ENCODE measurements around the gene CEP55. TPM values are rescaled to one million over a fixed set of nuclear protein-coding genes. Genes with fewer than 3 reads are reported as not detected.

The CEP55 gene
- total RNA-seq (ENCODE audit: unreplicated experiment) = 6.0 TPM
- long read RNA-seq = 0 reads

- peak within 1 kb of the TSS; percentile 96 for H3K27ac Mint-ChIP-seq (ENCODE audit: unreplicated experiment)
- peak within 1 kb of the TSS; percentile 98 for H3K4me3 Mint-ChIP-seq (ENCODE audit: unreplicated experiment)
- peaks cover 4% of the 10 kb centered on the region for H3K4me1 Mint-ChIP-seq (ENCODE audit: low read depth, unreplicated experiment)
- H3K36me3 Mint-ChIP-seq (ENCODE audit: unreplicated experiment) = no peaks in the 10 kb centered on the region
- peaks cover 3% of the 10 kb centered on the region for H3K9me3 Mint-ChIP-seq (ENCODE audit: unreplicated experiment)
- peak; percentile 98 for DNase-seq
- H3K27me3 Mint-ChIP-seq (ENCODE audit: unreplicated experiment) = no peaks in the 10 kb centered on the region
- no peak for TF ChIP-seq CTCF (IDR thresholded peaks at IDR 0.05; ENCODE audit: partially characterized antibody, unreplicated experiment)
These were observed at the start of gene CEP55 for GRCh38 chr10:93496322-93497041. TSS of gene CEP55 (plus strand) at chr10:93496612. CDS start at chr10:93500052, 3,440 bp downstream.

- H3K4me3 Mint-ChIP-seq (ENCODE audit: unreplicated experiment) = no peak overlapping the region
- H3K4me1 Mint-ChIP-seq (ENCODE audit: low read depth, unreplicated experiment) = peaks cover 9% of the 10 kb centered on the region
- no peaks in the 10 kb centered on the region for H3K9me3 Mint-ChIP-seq (ENCODE audit: unreplicated experiment)
- no peak overlapping the region for H3K27ac Mint-ChIP-seq (ENCODE audit: unreplicated experiment)
- TF ChIP-seq CTCF (IDR thresholded peaks at IDR 0.05; ENCODE audit: partially characterized antibody, unreplicated experiment) = no peak
- H3K36me3 Mint-ChIP-seq (ENCODE audit: unreplicated experiment) = no peaks in the 10 kb centered on the region
- DNase-seq = no peak
- H3K27me3 Mint-ChIP-seq (ENCODE audit: unreplicated experiment) = no peaks in the 10 kb centered on the region
These were observed 49.4 kb upstream of the CEP55 start for GRCh38 chr10:93447019-93447418.

GRCh38 chr10:93447970-93448369 lies 48.4 kb upstream of the CEP55 start:
- Mint-ChIP-seq H3K9me3 (ENCODE audit: unreplicated experiment) (no peaks in the 10 kb centered on the region), H3K36me3 (ENCODE audit: unreplicated experiment) (no peaks in the 10 kb centered on the region), H3K27me3 (ENCODE audit: unreplicated experiment) (no peaks in the 10 kb centered on the region), H3K4me1 (ENCODE audit: low read depth, unreplicated experiment) (peaks cover 9% of the 10 kb centered on the region), H3K27ac (ENCODE audit: unreplicated experiment) (no peak overlapping the region), H3K4me3 (ENCODE audit: unreplicated experiment) (no peak overlapping the region)
- no peak for TF ChIP-seq CTCF (IDR thresholded peaks at IDR 0.05; ENCODE audit: partially characterized antibody, unreplicated experiment)
- no peak for DNase-seq

GRCh38 chr10:93451244-93451947 lies 45.0 kb upstream of the CEP55 start:
- DNase-seq = no peak
- H3K36me3 Mint-ChIP-seq (ENCODE audit: unreplicated experiment) = no peaks in the 10 kb centered on the region
- H3K9me3 Mint-ChIP-seq (ENCODE audit: unreplicated experiment) = no peaks in the 10 kb centered on the region
- no peaks in the 10 kb centered on the region for H3K27me3 Mint-ChIP-seq (ENCODE audit: unreplicated experiment)
- H3K4me1 Mint-ChIP-seq (ENCODE audit: low read depth, unreplicated experiment) = no peaks in the 10 kb centered on the region
- no peak overlapping the region for H3K4me3 Mint-ChIP-seq (ENCODE audit: unreplicated experiment)
- no peak for TF ChIP-seq CTCF (IDR thresholded peaks at IDR 0.05; ENCODE audit: partially characterized antibody, unreplicated experiment)
- H3K27ac Mint-ChIP-seq (ENCODE audit: unreplicated experiment) = no peak overlapping the region

GRCh38 chr10:93452143-93452542 lies 44.3 kb upstream of the CEP55 start:
- TF ChIP-seq CTCF (IDR thresholded peaks at IDR 0.05; ENCODE audit: partially characterized antibody, unreplicated experiment) = no peak
- Mint-ChIP-seq H3K4me3 (ENCODE audit: unreplicated experiment) (no peak overlapping the region), H3K9me3 (ENCODE audit: unreplicated experiment) (no peaks in the 10 kb centered on the region), H3K36me3 (ENCODE audit: unreplicated experiment) (no peaks in the 10 kb centered on the region), H3K4me1 (ENCODE audit: low read depth, unreplicated experiment) (no peaks in the 10 kb centered on the region), H3K27me3 (ENCODE audit: unreplicated experiment) (no peaks in the 10 kb centered on the region), H3K27ac (ENCODE audit: unreplicated experiment) (no peak overlapping the region)
- no peak for DNase-seq
